ENCODE results near the gene CYBA.

- TF ChIP-seq SOX5 (CRISPR knock-in tag; IDR thresholded peaks at IDR 0.05; ENCODE audit: borderline replicate concordance) (no peak), SP4 (CRISPR knock-in tag; IDR thresholded peaks at IDR 0.05) (no peak), CTCF (CRISPR knock-in tag; IDR thresholded peaks at IDR 0.05) (no peak), SALL2 (CRISPR knock-in tag; IDR thresholded peaks at IDR 0.05) (no peak), E2F5 (CRISPR knock-in tag; conservative IDR thresholded peaks at IDR 0.05) (no peak), CBX2 (IDR thresholded peaks at IDR 0.05; ENCODE audit: low read depth, low read length) (no peak), CBX2 (CRISPR knock-in tag; IDR thresholded peaks at IDR 0.05; ENCODE audit: low read depth) (no peak), HDAC2 (CRISPR knock-in tag; IDR thresholded peaks at IDR 0.05) (no peak), MAX (IDR thresholded peaks at IDR 0.05) (no peak; the same call in 1 of the 2 replicates), RCOR2 (CRISPR knock-in tag; IDR thresholded peaks at IDR 0.05) (no peak), ZNF513 (CRISPR knock-in tag; conservative IDR thresholded peaks at IDR 0.05) (no peak), ASH2L (IDR thresholded peaks at IDR 0.05; ENCODE audit: insufficient read length, low read depth, low read length) (peak; percentile 30), ZNF609 (CRISPR knock-in tag; IDR thresholded peaks at IDR 0.05; ENCODE audit: borderline replicate concordance) (no peak), MYC (CRISPR knock-in tag; IDR thresholded peaks at IDR 0.05; ENCODE audit: borderline replicate concordance) (no peak)
Observed at GRCh38 chr16:88700322-88700635, 49.4 kb upstream of the CYBA start.
